Measurements from ENCODE around the gene LCN10.

GRCh38 chr9:136722093-136722968 is 20.4 kb downstream of the LCN10 start:
- TF ChIP-seq, protein P1, sequence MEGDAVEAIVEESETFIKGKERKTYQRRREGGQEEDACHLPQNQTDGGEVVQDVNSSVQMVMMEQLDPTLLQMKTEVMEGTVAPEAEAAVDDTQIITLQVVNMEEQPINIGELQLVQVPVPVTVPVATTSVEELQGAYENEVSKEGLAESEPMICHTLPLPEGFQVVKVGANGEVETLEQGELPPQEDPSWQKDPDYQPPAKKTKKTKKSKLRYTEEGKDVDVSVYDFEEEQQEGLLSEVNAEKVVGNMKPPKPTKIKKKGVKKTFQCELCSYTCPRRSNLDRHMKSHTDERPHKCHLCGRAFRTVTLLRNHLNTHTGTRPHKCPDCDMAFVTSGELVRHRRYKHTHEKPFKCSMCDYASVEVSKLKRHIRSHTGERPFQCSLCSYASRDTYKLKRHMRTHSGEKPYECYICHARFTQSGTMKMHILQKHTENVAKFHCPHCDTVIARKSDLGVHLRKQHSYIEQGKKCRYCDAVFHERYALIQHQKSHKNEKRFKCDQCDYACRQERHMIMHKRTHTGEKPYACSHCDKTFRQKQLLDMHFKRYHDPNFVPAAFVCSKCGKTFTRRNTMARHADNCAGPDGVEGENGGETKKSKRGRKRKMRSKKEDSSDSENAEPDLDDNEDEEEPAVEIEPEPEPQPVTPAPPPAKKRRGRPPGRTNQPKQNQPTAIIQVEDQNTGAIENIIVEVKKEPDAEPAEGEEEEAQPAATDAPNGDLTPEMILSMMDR (IDR thresholded peaks at IDR 0.05; ENCODE audit: low read depth, low read length): no peak
- TF ChIP-seq POLR2A (IDR thresholded peaks at IDR 0.05; ENCODE audit: extremely low read depth, insufficient read length) (no peak), MAX (IDR thresholded peaks at IDR 0.05; ENCODE audit: low read depth, low read length) (no peak)
